Measurements from ENCODE around the gene CFAP299. TPM values are rescaled to one million over a fixed set of nuclear protein-coding genes. Genes with fewer than 3 reads are reported as not detected.
"Not testable (repeated sequence)": the region's sequence is repeated elsewhere in the genome, so short reads cannot be mapped to it uniquely, and the experiment has no call there.

CFAP299 gene
- total RNA-seq, 2 experiments from 2014 or later = not detected

GRCh38 chr4:80709082-80709869 is 373.7 kb downstream of the CFAP299 start:
- no peaks in the 10 kb centered on the region for H3K27me3 Mint-ChIP-seq
- ChIA-PET CTCF (no interaction called here), POLR2A (interaction anchor here (0.6 kb wide), 1 partner anchor 306 kb away, joined by 3 read pairs; no protein-coding TSS in a partner anchor)
- intact Hi-C loops (cut with DNase I, micrococcal nuclease) = no loop called here
- no peaks in the 10 kb centered on the region for H3K36me3 Mint-ChIP-seq (ENCODE audit: low read depth)
- ATAC-seq = no peak
- DNase-seq = no peak
- no peak overlapping the region for H3K4me3 Mint-ChIP-seq
- H3K27ac Mint-ChIP-seq = no peak overlapping the region
- H3K4me1 Mint-ChIP-seq = peaks cover 16% of the 10 kb centered on the region
- H3K9me3 Mint-ChIP-seq (ENCODE audit: low read depth) = no peaks in the 10 kb centered on the region

DNA sequence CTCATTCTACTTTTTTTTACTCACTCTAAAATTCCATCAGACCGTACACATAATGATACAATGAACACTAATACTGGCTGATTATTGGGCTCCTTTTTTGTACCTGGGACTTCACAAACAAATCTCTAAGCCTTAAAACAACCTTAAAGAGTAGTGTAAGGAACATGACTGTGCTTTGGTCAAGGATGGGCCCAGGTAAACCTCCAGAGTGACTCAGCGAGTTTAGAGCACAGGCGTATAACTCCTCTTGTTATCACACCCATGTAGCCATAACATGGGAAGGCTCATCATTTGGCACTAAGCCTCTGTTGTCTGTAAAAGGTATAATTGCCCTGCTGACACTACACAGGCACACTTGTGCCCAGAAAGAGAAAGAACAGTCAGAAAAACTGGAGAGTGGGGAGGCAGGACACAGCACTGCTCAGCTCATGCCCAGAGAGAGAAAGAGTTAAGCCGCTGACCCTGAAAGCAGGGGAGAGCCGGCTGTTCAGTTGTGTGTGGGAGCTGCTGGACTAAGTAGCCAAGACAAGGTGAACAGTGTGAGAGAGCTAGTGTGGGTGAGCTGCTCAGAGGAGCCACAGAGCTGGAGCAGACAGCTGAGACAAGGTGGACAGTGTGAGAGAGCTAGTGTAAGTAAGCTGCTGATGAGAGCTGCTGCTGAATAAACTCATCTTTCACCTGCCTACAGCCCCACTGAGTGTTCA is 375.4 kb downstream of the CFAP299 start:
- Mint-ChIP-seq H3K9me3 (ENCODE audit: low read depth) (no peaks in the 10 kb centered on the region), H3K4me3 (no peak overlapping the region), H3K36me3 (ENCODE audit: low read depth) (no peaks in the 10 kb centered on the region), H3K27ac (no peak overlapping the region), H3K27me3 (no peaks in the 10 kb centered on the region), H3K4me1 (peaks cover 22% of the 10 kb centered on the region)
- ATAC-seq (no peak), DNase-seq (no peak)
- ChIA-PET POLR2A (no interaction called here), CTCF (interaction anchor here (1.4 kb wide), 1 partner anchor 81 kb away, joined by 3 read pairs; no protein-coding TSS in a partner anchor)
- intact Hi-C loops (cut with DNase I, micrococcal nuclease) = no loop called here

DNA sequence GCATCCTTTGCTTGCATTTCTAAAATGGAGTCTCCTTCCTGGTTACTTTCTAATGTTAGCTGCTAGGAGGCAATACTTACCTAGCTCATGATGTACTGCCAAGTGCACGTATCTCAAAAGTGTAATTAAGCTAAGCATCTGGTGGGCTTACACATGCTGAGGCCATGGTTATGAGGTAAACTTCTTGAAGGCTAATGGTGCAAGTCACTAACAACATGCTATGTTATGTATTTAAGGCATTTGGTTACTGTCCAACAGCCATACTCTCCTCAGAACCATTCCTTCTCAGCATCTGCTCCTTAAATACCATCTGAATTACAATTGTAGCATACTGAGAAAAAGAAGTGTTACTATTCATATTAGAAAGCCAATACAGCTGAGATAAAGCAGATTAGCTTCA is 376.4 kb downstream of the CFAP299 start:
- no peak overlapping the region for H3K4me3 Mint-ChIP-seq
- no peaks in the 10 kb centered on the region for H3K36me3 Mint-ChIP-seq (ENCODE audit: low read depth)
- CTCF ChIA-PET = interaction anchor here (1.4 kb wide), 1 partner anchor 82 kb away, joined by 3 read pairs; no protein-coding TSS in a partner anchor
- ATAC-seq (no peak), DNase-seq (no peak)
- H3K27ac Mint-ChIP-seq = no peak overlapping the region
- POLR2A ChIA-PET = no interaction called here
- peaks cover 22% of the 10 kb centered on the region for H3K4me1 Mint-ChIP-seq
- intact Hi-C loops (cut with DNase I, micrococcal nuclease) = no loop called here
- H3K27me3 Mint-ChIP-seq = no peaks in the 10 kb centered on the region
- H3K9me3 Mint-ChIP-seq (ENCODE audit: low read depth) = no peaks in the 10 kb centered on the region

DNA sequence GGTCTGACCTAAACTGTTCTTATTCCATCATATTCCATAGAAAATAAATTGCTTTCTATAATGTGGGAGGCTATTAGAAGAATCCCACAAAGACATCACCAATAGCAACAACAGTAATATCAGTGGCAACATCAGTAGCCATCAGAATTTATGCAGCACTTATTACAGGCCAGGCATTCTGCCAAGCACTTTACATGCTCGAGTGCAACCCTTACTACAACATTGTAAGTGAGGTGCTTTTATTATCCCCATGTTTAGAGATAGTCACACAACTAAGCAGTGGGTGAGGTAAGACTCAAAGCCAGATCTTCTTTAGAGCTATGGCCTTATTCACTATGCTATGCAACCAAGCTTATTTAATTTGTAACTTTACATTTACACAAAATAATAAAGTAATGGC is 377.9 kb downstream of the CFAP299 start:
- peaks cover 4% of the 10 kb centered on the region for H3K9me3 Mint-ChIP-seq (ENCODE audit: low read depth)
- POLR2A ChIA-PET = no interaction called here
- H3K4me1 Mint-ChIP-seq = peaks cover 20% of the 10 kb centered on the region
- no peak for ATAC-seq
- no peak overlapping the region for H3K4me3 Mint-ChIP-seq
- CTCF ChIA-PET = no interaction called here
- intact Hi-C loops (cut with DNase I, micrococcal nuclease) = no loop called here
- H3K27ac Mint-ChIP-seq = no peak overlapping the region
- no peaks in the 10 kb centered on the region for H3K36me3 Mint-ChIP-seq (ENCODE audit: low read depth)
- H3K27me3 Mint-ChIP-seq = no peaks in the 10 kb centered on the region
- DNase-seq = no peak

- H3K9me3 Mint-ChIP-seq (ENCODE audit: low read depth) = peaks cover 18% of the 10 kb centered on the region
- H3K27me3 Mint-ChIP-seq = no peaks in the 10 kb centered on the region
- no peak overlapping the region for H3K27ac Mint-ChIP-seq
- DNase-seq (no peak), ATAC-seq (no peak)
- H3K4me3 Mint-ChIP-seq = no peak overlapping the region
- intact Hi-C loops (cut with DNase I, micrococcal nuclease) = no loop called here
- CTCF ChIA-PET = no interaction called here
- POLR2A ChIA-PET = no interaction called here
- peaks cover 6% of the 10 kb centered on the region for H3K4me1 Mint-ChIP-seq
- H3K36me3 Mint-ChIP-seq (ENCODE audit: low read depth) = peaks cover 2% of the 10 kb centered on the region
Measured at GRCh38 chr4:80717204-80717603, 381.7 kb downstream of the CFAP299 start.

DNA sequence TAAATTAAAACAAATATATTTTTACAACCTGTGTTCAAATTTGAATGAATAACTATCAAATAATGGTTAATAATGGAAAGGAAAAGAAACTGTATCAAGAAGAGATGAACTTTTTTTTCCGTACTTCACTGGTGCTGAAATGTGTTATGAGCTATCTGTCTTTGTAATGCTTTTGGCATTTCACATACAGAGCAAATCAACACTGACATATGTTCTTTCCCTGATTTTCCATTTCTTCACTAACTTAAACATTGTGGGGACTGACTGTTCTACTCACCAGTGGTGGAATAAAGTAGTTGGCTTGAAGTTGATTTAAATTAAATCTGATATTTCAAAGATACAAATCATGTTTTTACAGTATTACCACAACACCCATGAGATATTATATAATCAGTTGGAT is 390.9 kb downstream of the CFAP299 start:
- ATAC-seq (no peak), DNase-seq (no peak)
- Mint-ChIP-seq H3K36me3 (ENCODE audit: low read depth) (no peaks in the 10 kb centered on the region), H3K4me3 (no peak overlapping the region), H3K4me1 (no peaks in the 10 kb centered on the region), H3K27ac (no peak overlapping the region), H3K9me3 (ENCODE audit: low read depth) (peaks cover 8% of the 10 kb centered on the region), H3K27me3 (no peaks in the 10 kb centered on the region)
- POLR2A ChIA-PET = no interaction called here
- CTCF ChIA-PET = no interaction called here
- intact Hi-C loops (cut with DNase I, micrococcal nuclease) = no loop called here

DNA sequence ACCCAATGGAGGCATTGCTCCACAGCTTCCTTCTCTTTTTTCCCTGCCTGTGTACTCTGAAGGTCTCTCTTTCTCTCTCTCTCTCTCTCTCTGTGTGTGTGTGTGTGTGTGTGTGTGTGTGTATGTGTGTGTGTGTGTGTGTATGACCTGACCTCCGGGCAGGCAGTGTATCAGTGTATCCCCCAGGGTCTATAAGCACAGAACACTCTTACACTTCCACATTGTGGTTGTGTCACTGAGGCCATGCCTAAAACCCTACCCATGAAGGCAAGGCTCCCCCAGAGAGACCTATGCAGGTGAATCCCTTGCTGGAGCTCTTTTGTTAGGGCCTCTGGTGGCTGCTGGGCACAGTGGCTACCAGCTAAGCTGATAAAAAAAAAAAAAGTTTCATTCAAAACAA is 394.6 kb downstream of the CFAP299 start:
- no peak for DNase-seq
- Mint-ChIP-seq H3K27ac (no peak overlapping the region), H3K4me1 (no peaks in the 10 kb centered on the region), H3K27me3 (no peaks in the 10 kb centered on the region), H3K4me3 (no peak overlapping the region), H3K36me3 (ENCODE audit: low read depth) (no peaks in the 10 kb centered on the region), H3K9me3 (ENCODE audit: low read depth) (peaks cover 1% of the 10 kb centered on the region)
- ChIA-PET CTCF (interaction anchor here (1.6 kb wide), 1 partner anchor 9 kb away, joined by 3 read pairs; no protein-coding TSS in a partner anchor), POLR2A (no interaction called here)
- intact Hi-C loops (cut with DNase I, micrococcal nuclease) = no loop called here
- ATAC-seq = no peak

DNA sequence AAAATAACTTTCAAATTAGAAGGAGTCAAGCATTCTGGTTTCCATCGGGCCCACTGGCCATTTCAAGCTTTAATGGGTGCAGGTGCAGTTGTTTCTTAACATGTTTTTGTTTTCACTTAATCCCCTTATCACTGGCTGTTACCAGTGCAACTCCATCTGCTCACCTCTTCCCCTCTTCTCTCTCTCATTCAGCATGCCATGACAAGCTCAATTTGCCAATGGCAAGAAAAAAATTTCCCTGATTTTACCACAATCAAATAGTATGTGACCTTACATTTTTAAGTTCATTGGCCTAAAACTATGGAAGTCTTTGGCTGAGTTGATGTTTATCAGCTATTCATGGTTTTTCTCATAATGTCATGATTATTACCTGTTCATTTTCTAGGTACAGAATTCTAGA is 395.9 kb downstream of the CFAP299 start:
- intact Hi-C loops (cut with DNase I, micrococcal nuclease) = no loop called here
- Mint-ChIP-seq H3K4me1 (no peaks in the 10 kb centered on the region), H3K4me3 (no peak overlapping the region), H3K9me3 (ENCODE audit: low read depth) (peaks cover 1% of the 10 kb centered on the region), H3K27me3 (no peaks in the 10 kb centered on the region), H3K27ac (no peak overlapping the region), H3K36me3 (ENCODE audit: low read depth) (no peaks in the 10 kb centered on the region)
- ChIA-PET CTCF (interaction anchor here (0.7 kb wide), 1 partner anchor 1259 kb away, joined by 3 read pairs; no protein-coding TSS in a partner anchor), POLR2A (no interaction called here)
- ATAC-seq = no peak
- no peak for DNase-seq

- no peak overlapping the region for H3K4me3 Mint-ChIP-seq
- no peak overlapping the region for H3K27ac Mint-ChIP-seq
- ATAC-seq (no peak), DNase-seq (no peak)
- ChIA-PET POLR2A (no interaction called here), CTCF (interaction anchor here (0.7 to 1.1 kb wide), 2 partner anchors 19 to 1258 kb away, joined by 3 read pairs; no protein-coding TSS in a partner anchor)
- intact Hi-C loops (cut with DNase I, micrococcal nuclease) = no loop called here
- no peaks in the 10 kb centered on the region for H3K27me3 Mint-ChIP-seq
- no peaks in the 10 kb centered on the region for H3K36me3 Mint-ChIP-seq (ENCODE audit: low read depth)
- peaks cover 1% of the 10 kb centered on the region for H3K9me3 Mint-ChIP-seq (ENCODE audit: low read depth)
- H3K4me1 Mint-ChIP-seq = no peaks in the 10 kb centered on the region
Measured at GRCh38 chr4:80732010-80732409, 396.5 kb downstream of the CFAP299 start.

GRCh38 chr4:80740375-80740774 is 404.8 kb downstream of the CFAP299 start:
- DNase-seq (no peak), ATAC-seq (no peak)
- peaks cover 4% of the 10 kb centered on the region for H3K36me3 Mint-ChIP-seq (ENCODE audit: low read depth)
- intact Hi-C loops (cut with DNase I, micrococcal nuclease) = no loop called here
- H3K9me3 Mint-ChIP-seq (ENCODE audit: low read depth) = peaks cover 15% of the 10 kb centered on the region
- H3K4me1 Mint-ChIP-seq = no peaks in the 10 kb centered on the region
- ChIA-PET POLR2A (no interaction called here), CTCF (no interaction called here)
- H3K4me3 Mint-ChIP-seq = no peak overlapping the region
- H3K27ac Mint-ChIP-seq = no peak overlapping the region
- H3K27me3 Mint-ChIP-seq = no peaks in the 10 kb centered on the region

DNA sequence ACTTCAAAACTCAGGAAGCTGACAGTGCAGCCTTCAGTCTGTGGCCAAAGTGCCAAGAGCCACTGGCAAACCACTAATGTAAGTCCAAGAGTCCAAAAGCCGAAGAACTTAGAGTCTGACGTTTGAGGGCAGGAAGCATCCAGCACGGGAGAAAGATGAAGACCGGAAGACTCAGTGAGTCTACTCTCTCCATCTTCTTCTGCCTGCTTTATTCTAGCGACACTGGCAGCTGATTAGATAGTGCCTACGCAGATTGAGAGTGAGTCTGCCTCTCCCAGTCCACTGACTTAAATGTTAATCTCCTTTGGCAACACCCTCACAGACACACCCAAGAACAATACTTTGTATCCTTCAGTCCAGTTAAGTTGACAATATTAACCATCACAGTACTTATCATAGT is 414.0 kb downstream of the CFAP299 start:
- DNase-seq; POLR2A ChIA-PET; H3K9me3 Mint-ChIP-seq (ENCODE audit: low read depth); H3K27me3 Mint-ChIP-seq; H3K4me1 Mint-ChIP-seq; CTCF ChIA-PET; H3K27ac Mint-ChIP-seq; ATAC-seq; H3K4me3 Mint-ChIP-seq; H3K36me3 Mint-ChIP-seq (ENCODE audit: low read depth); intact Hi-C loops (cut with DNase I, micrococcal nuclease): not testable (repeated sequence)

DNA sequence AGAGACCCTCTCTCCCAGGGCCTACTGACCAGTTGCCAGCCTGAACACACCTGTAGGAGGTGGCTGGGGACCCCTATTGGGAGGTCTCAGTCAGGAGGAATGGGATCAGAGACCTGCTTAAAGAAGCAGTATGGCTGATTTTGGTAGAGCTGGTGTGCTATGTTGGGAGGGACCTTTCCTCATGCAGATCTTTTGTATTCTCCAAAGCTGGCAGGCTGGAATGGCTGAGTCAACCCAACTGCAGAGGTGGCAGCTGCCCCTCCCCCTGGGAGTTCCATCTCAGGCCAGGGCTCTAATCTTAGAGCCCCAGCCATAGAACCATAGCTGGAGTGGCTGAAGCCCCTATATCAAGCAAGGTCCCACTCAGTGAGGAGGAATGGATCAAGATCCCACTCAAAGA is 415.7 kb downstream of the CFAP299 start:
- no peaks in the 10 kb centered on the region for H3K27me3 Mint-ChIP-seq
- CTCF ChIA-PET = no interaction called here
- POLR2A ChIA-PET = no interaction called here

More for the DNA sequence above, 415.7 kb downstream of the CFAP299 start:
- intact Hi-C loops (cut with DNase I, micrococcal nuclease) = no loop called here
- no peaks in the 10 kb centered on the region for H3K4me1 Mint-ChIP-seq
- no peak overlapping the region for H3K4me3 Mint-ChIP-seq
- H3K36me3 Mint-ChIP-seq (ENCODE audit: low read depth) = no peaks in the 10 kb centered on the region
- DNase-seq (no peak), ATAC-seq (no peak)
- no peaks in the 10 kb centered on the region for H3K9me3 Mint-ChIP-seq (ENCODE audit: low read depth)
- H3K27ac Mint-ChIP-seq = no peak overlapping the region
